Fibroblast of pulmonary artery (primary cell): ENCODE data around the gene PLA2G12A.
A peak's percentile ranks its signal among the peaks of the same experiment; 100 is the strongest.

Experiments
- DNase-seq: peaks from one replicate; pipeline ENCODE4 v3.0.0-alpha.2; 2010; ENCODE audit warnings: low read depth
- H3K4me3 ChIP-seq: replicated peaks from 2 replicates; pipeline ENCODE4 v1.5.1; 2011; ENCODE audit warnings: low read depth, mild to moderate bottlenecking, control low read depth, low read length, moderate library complexity
- CTCF ChIP-seq: IDR thresholded peaks from 2 replicates; pipeline ENCODE4 v1.5.1; 2011; ENCODE audit warnings: mild to moderate bottlenecking, control low read depth, low read length, inconsistent platforms; ENCODE audit errors: missing control alignments

PLA2G12A gene

GRCh38 chr4:109708990-109709389 lies 20.9 kb downstream of the PLA2G12A start:
- H3K4me3 ChIP-seq: no peak overlapping the region
- DNase-seq: no peak
- no peak for TF ChIP-seq CTCF

- no peak for TF ChIP-seq CTCF
- no peak overlapping the region for H3K4me3 ChIP-seq
These were observed 21.4 kb downstream of the PLA2G12A start for GRCh38 chr4:109708435-109708834.

GRCh38 chr4:109703664-109704361 lies 26.1 kb downstream of the PLA2G12A start:
- peak; percentile 33 for DNase-seq
- no peak for TF ChIP-seq CTCF
- H3K4me3 ChIP-seq: peak overlapping the region; percentile 78

More at GRCh38 chr4:109708435-109708834, 21.4 kb downstream of the PLA2G12A start:
- no peak for DNase-seq

- peak; percentile 60 for TF ChIP-seq CTCF
- DNase-seq: peak; percentile 76
- H3K4me3 ChIP-seq: peak within 1 kb of the TSS; percentile 78
These were observed 26.8 kb downstream of the PLA2G12A start, which contains the start of gene CASP6 for GRCh38 chr4:109702950-109703663. Gene CASP6 (minus strand): TSS chr4:109703445. CDS start chr4:109703395, 50 bp downstream.

GRCh38 chr4:109701566-109702410 lies 28.1 kb downstream of the PLA2G12A start:
- no peak for TF ChIP-seq CTCF
- DNase-seq: peak; percentile 7
- H3K4me3 ChIP-seq: peak overlapping the region; percentile 78

GRCh38 chr4:109699553-109700225 lies 30.2 kb downstream of the PLA2G12A start:
- TF ChIP-seq CTCF: no peak

More at GRCh38 chr4:109699553-109700225, 30.2 kb downstream of the PLA2G12A start:
- DNase-seq: no peak
- no peak overlapping the region for H3K4me3 ChIP-seq
